ENCODE results near the gene CHST11.

CHST11 gene

DNA sequence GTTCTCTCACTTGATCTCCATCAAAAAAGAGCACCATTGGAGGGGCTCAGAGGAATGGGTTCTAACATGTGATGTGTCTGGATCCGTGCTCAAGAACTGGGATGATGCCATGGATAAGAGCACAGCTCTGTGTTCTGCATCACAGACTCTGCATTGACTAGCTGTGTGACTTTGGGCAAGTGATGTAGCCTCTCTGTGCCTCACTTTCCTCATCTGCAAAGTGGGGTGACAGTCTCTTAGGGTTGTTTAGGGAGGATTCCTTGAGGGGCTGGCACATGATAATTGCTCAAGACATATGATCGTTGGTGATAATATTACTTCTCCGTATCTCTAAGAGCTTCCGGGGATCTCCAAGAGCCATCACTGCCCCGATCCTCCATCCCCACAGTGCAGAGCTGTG, 202.3 kb downstream of the CHST11 start:
- H3K9ac ChIP-seq (ENCODE audit: low read length): no peak overlapping the region
- H3K9me2 ChIP-seq (replicated peaks; ENCODE audit: insufficient read depth, low read length): no peaks in the 10 kb centered on the region
- no peaks in the 10 kb centered on the region for H3K36me3 ChIP-seq (ENCODE audit: low read length)
- no peak for TF ChIP-seq EZH2phosphoT487 (conservative IDR thresholded peaks at IDR 0.05; ENCODE audit: low read length)
- TF ChIP-seq, protein P1, sequence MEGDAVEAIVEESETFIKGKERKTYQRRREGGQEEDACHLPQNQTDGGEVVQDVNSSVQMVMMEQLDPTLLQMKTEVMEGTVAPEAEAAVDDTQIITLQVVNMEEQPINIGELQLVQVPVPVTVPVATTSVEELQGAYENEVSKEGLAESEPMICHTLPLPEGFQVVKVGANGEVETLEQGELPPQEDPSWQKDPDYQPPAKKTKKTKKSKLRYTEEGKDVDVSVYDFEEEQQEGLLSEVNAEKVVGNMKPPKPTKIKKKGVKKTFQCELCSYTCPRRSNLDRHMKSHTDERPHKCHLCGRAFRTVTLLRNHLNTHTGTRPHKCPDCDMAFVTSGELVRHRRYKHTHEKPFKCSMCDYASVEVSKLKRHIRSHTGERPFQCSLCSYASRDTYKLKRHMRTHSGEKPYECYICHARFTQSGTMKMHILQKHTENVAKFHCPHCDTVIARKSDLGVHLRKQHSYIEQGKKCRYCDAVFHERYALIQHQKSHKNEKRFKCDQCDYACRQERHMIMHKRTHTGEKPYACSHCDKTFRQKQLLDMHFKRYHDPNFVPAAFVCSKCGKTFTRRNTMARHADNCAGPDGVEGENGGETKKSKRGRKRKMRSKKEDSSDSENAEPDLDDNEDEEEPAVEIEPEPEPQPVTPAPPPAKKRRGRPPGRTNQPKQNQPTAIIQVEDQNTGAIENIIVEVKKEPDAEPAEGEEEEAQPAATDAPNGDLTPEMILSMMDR (IDR thresholded peaks at IDR 0.05; ENCODE audit: insufficient read depth, low read length, poor library complexity, severe bottlenecking): no peak
- no peaks in the 10 kb centered on the region for H4K20me1 ChIP-seq (ENCODE audit: low read depth, low read length)
- H3K4me3 ChIP-seq (ENCODE audit: insufficient read depth, low read length, poor library complexity, severe bottlenecking): no peak overlapping the region
- H2AFZ ChIP-seq (ENCODE audit: low read depth, low read length, severe bottlenecking): no peak overlapping the region
- H3K79me2 ChIP-seq (ENCODE audit: insufficient read depth, low read length): no peaks in the 10 kb centered on the region
- no peaks in the 10 kb centered on the region for H3K9me3 ChIP-seq (ENCODE audit: insufficient read depth, low read length)
- no peaks in the 10 kb centered on the region for H3K27me3 ChIP-seq (ENCODE audit: low read length)
- H3K27ac ChIP-seq (ENCODE audit: low read depth, low read length): no peak overlapping the region
- no peaks in the 10 kb centered on the region for H3F3A ChIP-seq (ENCODE audit: insufficient read depth)
- H3K4me2 ChIP-seq (ENCODE audit: low read depth, low read length, poor library complexity, severe bottlenecking): no peak overlapping the region

DNA sequence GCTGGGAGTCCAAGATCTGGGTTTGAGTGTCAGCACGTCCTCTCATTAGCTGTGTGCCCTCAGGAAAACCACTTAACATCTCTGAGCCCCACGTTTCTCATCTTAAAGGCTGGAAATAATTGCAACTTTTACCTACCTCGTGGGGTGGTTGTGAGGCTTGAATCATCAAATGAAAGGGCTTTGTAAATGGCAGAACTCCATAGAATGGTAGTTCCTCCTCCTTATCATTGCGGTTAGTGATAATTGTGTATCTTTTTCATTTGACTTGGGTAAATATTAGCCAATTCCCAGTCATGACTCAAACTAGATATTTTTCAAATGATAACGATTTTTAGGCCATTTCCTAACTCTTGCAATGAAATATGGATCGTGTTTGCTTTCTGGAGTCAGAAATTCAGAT, 205.5 kb downstream of the CHST11 start:
- Histone ChIP-seq H4K20me1 (ENCODE audit: low read depth, low read length) (no peaks in the 10 kb centered on the region), H3K9ac (ENCODE audit: low read length) (no peak overlapping the region), H3K9me2 (replicated peaks; ENCODE audit: insufficient read depth, low read length) (no peaks in the 10 kb centered on the region), H2AFZ (ENCODE audit: low read depth, low read length, severe bottlenecking) (no peak overlapping the region), H3K27me3 (ENCODE audit: low read length) (no peaks in the 10 kb centered on the region), H3K36me3 (ENCODE audit: low read length) (no peaks in the 10 kb centered on the region), H3K79me2 (ENCODE audit: insufficient read depth, low read length) (no peaks in the 10 kb centered on the region), H3K9me3 (ENCODE audit: insufficient read depth, low read length) (no peaks in the 10 kb centered on the region), H3K27ac (ENCODE audit: low read depth, low read length) (no peak overlapping the region), H3F3A (ENCODE audit: insufficient read depth) (no peaks in the 10 kb centered on the region), H3K4me2 (ENCODE audit: low read depth, low read length, poor library complexity, severe bottlenecking) (no peak overlapping the region), H3K4me3 (ENCODE audit: insufficient read depth, low read length, poor library complexity, severe bottlenecking) (no peak overlapping the region)
- no peak for TF ChIP-seq EZH2phosphoT487 (conservative IDR thresholded peaks at IDR 0.05; ENCODE audit: low read length)
- TF ChIP-seq, protein P1 (IDR thresholded peaks at IDR 0.05; ENCODE audit: insufficient read depth, low read length, poor library complexity, severe bottlenecking): no peak

DNA sequence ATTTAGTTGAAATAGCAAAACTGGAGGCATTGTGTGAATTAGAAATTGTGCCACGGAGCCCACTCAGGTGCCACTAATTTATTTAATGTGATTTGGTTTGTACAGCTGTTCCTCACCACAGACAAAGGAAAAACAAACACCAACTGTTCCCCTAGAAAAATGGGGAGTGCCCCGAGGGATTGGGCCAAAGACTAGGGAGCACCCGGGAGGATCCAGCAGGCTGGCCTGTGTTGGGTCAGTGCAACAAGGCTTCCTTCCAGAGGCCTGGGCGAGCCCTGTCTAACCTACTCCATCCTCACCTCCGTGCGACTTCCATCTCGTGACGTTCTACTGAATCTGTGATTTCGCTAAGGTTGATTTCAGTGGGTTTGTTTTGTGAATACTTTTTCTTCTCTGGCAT, 206.2 kb downstream of the CHST11 start:
- no peak overlapping the region for H3K4me3 ChIP-seq (ENCODE audit: insufficient read depth, low read length, poor library complexity, severe bottlenecking)
- H3K36me3 ChIP-seq (ENCODE audit: low read length): no peaks in the 10 kb centered on the region
- TF ChIP-seq, protein P1 (IDR thresholded peaks at IDR 0.05; ENCODE audit: insufficient read depth, low read length, poor library complexity, severe bottlenecking): no peak
- TF ChIP-seq EZH2phosphoT487 (conservative IDR thresholded peaks at IDR 0.05; ENCODE audit: low read length): no peak
- no peak overlapping the region for H3K27ac ChIP-seq (ENCODE audit: low read depth, low read length)
- no peaks in the 10 kb centered on the region for H3K9me2 ChIP-seq (replicated peaks; ENCODE audit: insufficient read depth, low read length)
- H4K20me1 ChIP-seq (ENCODE audit: low read depth, low read length): no peaks in the 10 kb centered on the region
- H3K4me2 ChIP-seq (ENCODE audit: low read depth, low read length, poor library complexity, severe bottlenecking): no peak overlapping the region
- no peaks in the 10 kb centered on the region for H3F3A ChIP-seq (ENCODE audit: insufficient read depth)
- H3K9me3 ChIP-seq (ENCODE audit: insufficient read depth, low read length): no peaks in the 10 kb centered on the region
- H2AFZ ChIP-seq (ENCODE audit: low read depth, low read length, severe bottlenecking): no peak overlapping the region
- no peaks in the 10 kb centered on the region for H3K79me2 ChIP-seq (ENCODE audit: insufficient read depth, low read length)
- H3K27me3 ChIP-seq (ENCODE audit: low read length): no peaks in the 10 kb centered on the region
- no peak overlapping the region for H3K9ac ChIP-seq (ENCODE audit: low read length)
